ENCODE measurements around the gene ZNF417.
A peak's percentile ranks its signal among the peaks of the same experiment; 100 is the strongest.
"Not testable (repeated sequence)": the region's sequence is repeated elsewhere in the genome, so short reads cannot be mapped to it uniquely, and the experiment has no call there.

ZNF417 gene

DNA sequence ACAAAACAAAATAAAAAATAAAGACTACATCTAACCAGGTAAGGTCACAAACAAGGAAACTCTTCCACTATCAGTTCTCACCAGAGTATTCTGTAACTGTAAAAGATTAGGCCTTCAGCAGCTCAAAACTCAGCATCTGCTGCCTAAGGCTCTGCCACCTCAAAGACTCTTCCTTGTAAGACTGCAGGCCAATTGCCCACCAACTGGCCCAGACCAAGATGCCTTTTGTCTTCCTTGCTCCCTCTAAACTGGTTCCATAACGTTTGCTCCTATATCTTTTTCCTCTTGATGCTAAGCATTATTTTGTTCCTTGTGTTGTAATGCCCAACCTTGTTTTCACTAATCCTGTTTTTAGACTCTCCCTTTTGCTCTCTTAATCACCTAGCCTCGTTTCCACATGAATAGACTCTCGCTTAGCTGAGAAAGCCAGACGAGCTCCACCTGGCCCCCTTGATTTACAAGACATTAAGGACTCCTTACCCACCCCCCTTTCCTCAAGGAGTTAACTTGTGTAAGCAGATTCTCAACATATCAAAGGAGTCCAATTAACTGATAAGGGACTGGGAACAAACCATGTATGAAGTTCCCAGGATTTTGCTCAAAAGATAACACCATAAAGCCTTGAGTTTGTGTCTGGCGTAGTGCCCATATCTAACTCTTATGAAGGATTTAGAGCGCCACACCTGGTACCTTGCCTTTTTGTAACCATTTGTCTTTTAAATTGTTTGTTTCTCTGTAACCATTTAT, 29.0 kb downstream of the ZNF417 start:
- Histone ChIP-seq H4K5ac (ENCODE audit: low read length) (no peak overlapping the region), H3K4me3 (ENCODE audit: low read length) (peak overlapping the region; percentile 22), H2BK5ac (ENCODE audit: low read length) (no peak overlapping the region), H3K4ac (ENCODE audit: low read depth, low read length) (no peak overlapping the region), H3K18ac (ENCODE audit: low read length) (no peak overlapping the region), H2BK120ac (ENCODE audit: low read depth, low read length) (no peak overlapping the region), H3K36me3 (ENCODE audit: control insufficient read depth, insufficient read depth, low read length) (no peaks in the 10 kb centered on the region), H3K27ac (ENCODE audit: low read depth, low read length) (peak overlapping the region; percentile 77), H3K4me1 (ENCODE audit: control insufficient read depth, low read depth, low read length) (peaks cover 3% of the 10 kb centered on the region), H4K8ac (ENCODE audit: low read depth, low read length) (no peak overlapping the region), H2BK15ac (replicated peaks; ENCODE audit: low read depth) (no peak overlapping the region), H3K27me3 (ENCODE audit: insufficient read depth, low read length, poor library complexity) (no peaks in the 10 kb centered on the region), H3K79me2 (ENCODE audit: control insufficient read depth, insufficient read depth, low read length) (peaks cover 53% of the 10 kb centered on the region), H3K79me1 (ENCODE audit: low read length) (peaks cover 3% of the 10 kb centered on the region), H2AK5ac (ENCODE audit: low read length) (no peak overlapping the region), H3K56ac (ENCODE audit: low read length) (peak overlapping the region; percentile 77), H3K4me2 (ENCODE audit: low read length) (peak overlapping the region; percentile 15), H3K9ac (ENCODE audit: low read length) (peak overlapping the region; percentile 58), H3K23ac (ENCODE audit: low read length) (no peak overlapping the region)
- peak; percentile 88 for DNase-seq
- WGBS (ENCODE audit: extremely low coverage, insufficient coverage, low lambda C conversion rate), result no CpG with 5 or more reads among the region's 6 CpGs

GRCh38 chr19:57886046-57886445, 30.3 kb downstream of the ZNF417 start:
- DNase-seq, result peak; percentile 94
- H3K27ac ChIP-seq (ENCODE audit: low read depth, low read length), result no peak overlapping the region
- H3K4me1 ChIP-seq (ENCODE audit: control insufficient read depth, low read depth, low read length), result peaks cover 3% of the 10 kb centered on the region
- H2BK15ac ChIP-seq (replicated peaks; ENCODE audit: low read depth), result no peak overlapping the region
- peak overlapping the region; percentile 32 for H3K9ac ChIP-seq (ENCODE audit: low read length)
- peaks cover 53% of the 10 kb centered on the region for H3K79me2 ChIP-seq (ENCODE audit: control insufficient read depth, insufficient read depth, low read length)
- H4K5ac ChIP-seq (ENCODE audit: low read length), result no peak overlapping the region
- H2BK5ac ChIP-seq (ENCODE audit: low read length), result no peak overlapping the region
- H3K79me1 ChIP-seq (ENCODE audit: low read length), result peaks cover 3% of the 10 kb centered on the region
- H3K18ac ChIP-seq (ENCODE audit: low read length), result no peak overlapping the region
- H3K23ac ChIP-seq (ENCODE audit: low read length), result no peak overlapping the region
- no peak overlapping the region for H3K4me3 ChIP-seq (ENCODE audit: low read length)
- H4K8ac ChIP-seq (ENCODE audit: low read depth, low read length), result no peak overlapping the region
- no peak overlapping the region for H2AK5ac ChIP-seq (ENCODE audit: low read length)
- H3K27me3 ChIP-seq (ENCODE audit: insufficient read depth, low read length, poor library complexity), result no peaks in the 10 kb centered on the region
- H3K4ac ChIP-seq (ENCODE audit: low read depth, low read length), result no peak overlapping the region
- H3K4me2 ChIP-seq (ENCODE audit: low read length), result no peak overlapping the region
- no peak overlapping the region for H2BK120ac ChIP-seq (ENCODE audit: low read depth, low read length)
- WGBS (ENCODE audit: extremely low coverage, insufficient coverage, low lambda C conversion rate), result no CpG with 5 or more reads among the region's 3 CpGs
- H3K36me3 ChIP-seq (ENCODE audit: control insufficient read depth, insufficient read depth, low read length), result no peaks in the 10 kb centered on the region
- no peak overlapping the region for H3K56ac ChIP-seq (ENCODE audit: low read length)

- peak; percentile 58 for DNase-seq
- not testable (repeated sequence) for H2BK5ac ChIP-seq (ENCODE audit: low read length); H3K56ac ChIP-seq (ENCODE audit: low read length); H4K5ac ChIP-seq (ENCODE audit: low read length); H3K4me1 ChIP-seq (ENCODE audit: control insufficient read depth, low read depth, low read length); H4K8ac ChIP-seq (ENCODE audit: low read depth, low read length); H2AK5ac ChIP-seq (ENCODE audit: low read length); H3K23ac ChIP-seq (ENCODE audit: low read length); H2BK15ac ChIP-seq (replicated peaks; ENCODE audit: low read depth); H3K27ac ChIP-seq (ENCODE audit: low read depth, low read length); H3K4ac ChIP-seq (ENCODE audit: low read depth, low read length); H3K9ac ChIP-seq (ENCODE audit: low read length); H3K36me3 ChIP-seq (ENCODE audit: control insufficient read depth, insufficient read depth, low read length); H3K27me3 ChIP-seq (ENCODE audit: insufficient read depth, low read length, poor library complexity); H3K4me2 ChIP-seq (ENCODE audit: low read length); H3K18ac ChIP-seq (ENCODE audit: low read length); H2BK120ac ChIP-seq (ENCODE audit: low read depth, low read length)
- Histone ChIP-seq H3K79me2 (ENCODE audit: control insufficient read depth, insufficient read depth, low read length) (peaks cover 26% of the 10 kb centered on the region), H3K4me3 (ENCODE audit: low read length) (peak overlapping the region; percentile 23), H3K79me1 (ENCODE audit: low read length) (peaks cover 11% of the 10 kb centered on the region)
- no CpG with 5 or more reads among the region's 8 CpGs for WGBS (ENCODE audit: extremely low coverage, insufficient coverage, low lambda C conversion rate)
These were observed 42.3 kb downstream of the ZNF417 start for GRCh38 chr19:57873883-57874799.

DNA sequence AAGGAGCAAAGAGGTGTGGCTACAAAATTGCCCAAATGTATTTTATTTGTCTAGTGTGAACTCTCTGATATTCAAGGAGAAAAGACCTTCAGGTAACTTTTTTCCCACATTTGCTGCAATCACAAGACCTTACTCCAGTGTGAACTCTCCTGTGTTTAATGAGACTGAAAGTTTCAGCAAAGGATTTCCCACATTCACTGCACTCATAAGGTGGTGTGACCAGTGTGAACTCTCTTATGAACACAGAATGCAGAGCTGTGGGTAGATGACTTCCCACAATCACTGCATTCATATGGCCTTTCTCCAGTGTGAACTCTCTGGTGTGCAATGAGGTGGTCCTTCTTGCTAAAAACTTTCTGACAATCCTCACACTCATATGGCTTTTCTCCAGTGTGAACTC, 43.9 kb downstream of the ZNF417 start:
- Histone ChIP-seq H3K18ac (ENCODE audit: low read length) (no peak overlapping the region), H3K27me3 (ENCODE audit: insufficient read depth, low read length, poor library complexity) (no peaks in the 10 kb centered on the region), H3K4ac (ENCODE audit: low read depth, low read length) (no peak overlapping the region), H3K36me3 (ENCODE audit: control insufficient read depth, insufficient read depth, low read length) (peaks cover 10% of the 10 kb centered on the region), H2BK120ac (ENCODE audit: low read depth, low read length) (no peak overlapping the region), H4K5ac (ENCODE audit: low read length) (no peak overlapping the region), H2AK5ac (ENCODE audit: low read length) (no peak overlapping the region), H3K4me2 (ENCODE audit: low read length) (no peak overlapping the region), H3K79me1 (ENCODE audit: low read length) (peaks cover 11% of the 10 kb centered on the region), H3K23ac (ENCODE audit: low read length) (no peak overlapping the region), H3K56ac (ENCODE audit: low read length) (no peak overlapping the region), H3K9ac (ENCODE audit: low read length) (no peak overlapping the region), H3K27ac (ENCODE audit: low read depth, low read length) (no peak overlapping the region), H2BK5ac (ENCODE audit: low read length) (no peak overlapping the region), H3K4me3 (ENCODE audit: low read length) (no peak overlapping the region), H4K8ac (ENCODE audit: low read depth, low read length) (no peak overlapping the region), H3K4me1 (ENCODE audit: control insufficient read depth, low read depth, low read length) (no peaks in the 10 kb centered on the region), H3K79me2 (ENCODE audit: control insufficient read depth, insufficient read depth, low read length) (peaks cover 17% of the 10 kb centered on the region), H2BK15ac (replicated peaks; ENCODE audit: low read depth) (no peak overlapping the region)
- DNase-seq, result peak; percentile 34

- Histone ChIP-seq H3K79me1 (ENCODE audit: low read length) (peaks cover 6% of the 10 kb centered on the region), H2BK15ac (replicated peaks; ENCODE audit: low read depth) (no peak overlapping the region), H2BK5ac (ENCODE audit: low read length) (no peak overlapping the region), H3K36me3 (ENCODE audit: control insufficient read depth, insufficient read depth, low read length) (peaks cover 9% of the 10 kb centered on the region), H3K4ac (ENCODE audit: low read depth, low read length) (no peak overlapping the region), H3K4me3 (ENCODE audit: low read length) (no peak overlapping the region), H3K56ac (ENCODE audit: low read length) (no peak overlapping the region), H3K27ac (ENCODE audit: low read depth, low read length) (no peak overlapping the region), H4K8ac (ENCODE audit: low read depth, low read length) (no peak overlapping the region), H3K79me2 (ENCODE audit: control insufficient read depth, insufficient read depth, low read length) (peaks cover 8% of the 10 kb centered on the region), H3K4me1 (ENCODE audit: control insufficient read depth, low read depth, low read length) (no peaks in the 10 kb centered on the region), H3K23ac (ENCODE audit: low read length) (no peak overlapping the region), H3K18ac (ENCODE audit: low read length) (no peak overlapping the region), H2BK120ac (ENCODE audit: low read depth, low read length) (no peak overlapping the region), H2AK5ac (ENCODE audit: low read length) (no peak overlapping the region), H3K9ac (ENCODE audit: low read length) (no peak overlapping the region), H3K4me2 (ENCODE audit: low read length) (no peak overlapping the region), H3K27me3 (ENCODE audit: insufficient read depth, low read length, poor library complexity) (no peaks in the 10 kb centered on the region), H4K5ac (ENCODE audit: low read length) (no peak overlapping the region)
- no peak for DNase-seq
- no CpG with 5 or more reads among the region's 2 CpGs for WGBS (ENCODE audit: extremely low coverage, insufficient coverage, low lambda C conversion rate)
These were observed 46.2 kb downstream of the ZNF417 start for GRCh38 chr19:57870225-57870624.
